ENCODE data around the gene ZNF512.

ZNF512 gene

DNA sequence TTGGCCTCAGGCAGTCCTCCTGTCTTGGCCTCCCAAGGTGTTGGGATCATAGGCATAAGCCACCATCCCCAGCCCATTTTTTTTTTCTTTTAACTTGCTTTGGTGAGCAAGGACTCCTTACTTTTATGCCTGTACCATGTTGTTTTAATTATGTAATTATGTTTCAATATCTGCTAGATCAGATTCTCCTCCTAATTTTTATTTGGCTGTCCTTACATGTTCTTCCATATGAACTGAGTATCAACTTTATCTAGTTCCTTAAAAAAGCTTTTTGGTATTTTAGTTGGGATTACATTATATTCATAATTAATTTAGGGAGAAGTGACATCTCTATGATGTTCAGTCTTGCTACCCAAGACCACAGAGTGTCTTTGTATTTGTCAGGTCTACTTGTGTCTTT, 62.4 kb downstream of the ZNF512 start:
- H3K27ac ChIP-seq: no peak overlapping the region
- TF ChIP-seq CTCF (conservative IDR thresholded peaks at IDR 0.05) (no peak), ZFX (IDR thresholded peaks at IDR 0.05) (no peak)

GRCh38 chr2:27647289-27647688, 64.4 kb downstream of the ZNF512 start:
- no peak for TF ChIP-seq ZFX (IDR thresholded peaks at IDR 0.05)
- no peak for TF ChIP-seq CTCF (conservative IDR thresholded peaks at IDR 0.05)
- no peak overlapping the region for H3K27ac ChIP-seq

DNA sequence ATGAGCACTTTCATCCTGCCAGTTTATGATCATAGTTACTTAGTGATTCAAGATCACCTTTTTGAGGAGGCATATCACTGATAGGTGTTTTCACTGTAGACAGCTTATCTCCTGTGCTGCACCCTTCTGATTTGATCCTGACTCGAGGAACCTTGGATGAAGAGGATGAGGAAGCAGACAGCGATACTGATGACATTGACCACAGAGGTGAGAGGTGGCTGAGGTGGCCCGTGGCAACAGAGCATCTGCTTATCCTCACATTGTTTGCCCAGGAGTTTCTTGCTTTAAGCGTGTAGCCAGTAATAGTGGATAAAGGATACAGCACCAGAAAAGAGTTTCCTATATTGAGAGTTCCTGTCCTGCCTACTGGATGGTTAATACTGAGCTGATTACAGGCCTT, 64.9 kb downstream of the ZNF512 start:
- H3K27ac ChIP-seq: no peak overlapping the region
- TF ChIP-seq ZFX (IDR thresholded peaks at IDR 0.05) (no peak), CTCF (conservative IDR thresholded peaks at IDR 0.05) (no peak)

GRCh38 chr2:27651056-27651455, 68.2 kb downstream of the ZNF512 start:
- H3K27ac ChIP-seq: no peak overlapping the region
- TF ChIP-seq CTCF (conservative IDR thresholded peaks at IDR 0.05) (no peak), ZFX (IDR thresholded peaks at IDR 0.05) (no peak)

DNA sequence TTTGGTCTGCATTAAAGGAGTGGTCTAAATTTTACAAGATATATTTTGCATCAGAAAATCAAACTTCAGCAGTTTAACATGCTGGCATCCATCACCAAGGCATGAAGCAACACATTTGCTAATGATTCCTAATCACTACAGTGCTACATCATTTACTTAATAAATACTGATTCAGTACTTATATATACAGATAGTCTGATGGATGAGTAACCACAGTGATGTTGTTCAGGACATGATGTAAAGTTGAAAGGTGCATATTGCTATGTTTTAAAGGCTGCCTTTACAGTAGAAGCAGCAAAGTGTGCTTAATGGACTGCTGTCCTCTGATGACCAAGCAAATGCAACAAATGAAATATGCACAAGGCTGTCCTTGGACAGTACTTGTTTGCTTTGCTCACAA, 69.5 kb downstream of the ZNF512 start:
- H3K27ac ChIP-seq: no peak overlapping the region
- TF ChIP-seq ZFX (IDR thresholded peaks at IDR 0.05): no peak
- no peak for TF ChIP-seq CTCF (conservative IDR thresholded peaks at IDR 0.05)

DNA sequence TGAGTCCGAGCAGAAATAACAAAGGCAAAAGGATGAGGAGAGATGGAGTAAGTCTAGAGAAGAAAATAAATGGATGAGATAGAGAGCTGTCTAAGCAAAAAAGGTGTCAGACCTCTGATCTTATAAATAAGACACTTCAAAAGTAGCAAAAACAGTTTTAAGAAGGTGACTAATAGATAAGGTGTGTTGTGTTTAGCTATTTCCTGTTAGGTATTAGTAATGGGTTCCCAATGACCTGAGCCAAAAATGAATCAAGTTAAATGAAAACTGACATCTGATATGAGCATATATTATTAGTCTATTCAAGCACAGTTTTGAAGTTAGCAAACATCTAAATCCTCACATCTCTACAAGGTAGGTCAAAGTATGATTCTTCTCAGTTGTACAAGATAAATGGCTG, 69.9 kb downstream of the ZNF512 start:
- TF ChIP-seq ZFX (IDR thresholded peaks at IDR 0.05) (no peak), CTCF (conservative IDR thresholded peaks at IDR 0.05) (no peak)
- H3K27ac ChIP-seq: no peak overlapping the region

DNA sequence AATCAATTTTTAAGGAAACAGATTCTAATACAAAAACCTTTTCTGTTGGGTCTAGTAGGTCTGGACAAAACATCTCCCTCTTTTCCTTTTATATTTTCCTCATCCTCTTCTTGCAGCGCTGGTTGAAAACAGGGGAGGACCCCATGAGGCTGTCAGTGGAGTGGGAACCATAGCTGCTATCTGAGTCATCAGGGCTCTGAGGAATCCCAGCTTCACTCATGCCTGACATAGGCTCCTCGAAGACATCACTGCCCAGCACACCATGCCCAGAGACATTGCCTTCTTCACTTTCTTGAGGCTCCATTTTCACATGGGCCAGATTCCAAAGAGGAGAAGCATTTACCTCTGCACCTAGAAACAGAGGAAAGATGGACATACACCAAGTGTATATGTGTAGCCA, 70.6 kb downstream of the ZNF512 start:
- no peak overlapping the region for H3K27ac ChIP-seq
- TF ChIP-seq ZFX (IDR thresholded peaks at IDR 0.05) (no peak), CTCF (conservative IDR thresholded peaks at IDR 0.05) (no peak)

Measured in C4-2B (cell line).